Lung microvascular endothelial cell (primary cell): ENCODE results near the gene ITGA1. TPM values are rescaled to one million over a fixed set of nuclear protein-coding genes. Genes with fewer than 3 reads are reported as not detected.
A peak's percentile ranks its signal among the peaks of the same experiment; 100 is the strongest.
"Not testable (repeated sequence)": the region's sequence is repeated elsewhere in the genome, so short reads cannot be mapped to it uniquely, and the experiment has no call there.

Source experiments
- DNase-seq, 2 donors: peaks; one replicate each; pipeline versions ENCODE4 v3.0.0 to v3.0.0-alpha.2; 2010; ENCODE audit warnings: low read depth in 2 of 2
- total RNA-seq: library from RNA; depleted of rRNA; stranded (reverse); fragments of >200 nt; gene quantifications from 2 replicates; pipeline ENCODE4 v1.2.1, GENCODE V29; 2014

The ITGA1 gene
- 43.8 and 44.2 TPM in 2 replicates for total RNA-seq

DNA sequence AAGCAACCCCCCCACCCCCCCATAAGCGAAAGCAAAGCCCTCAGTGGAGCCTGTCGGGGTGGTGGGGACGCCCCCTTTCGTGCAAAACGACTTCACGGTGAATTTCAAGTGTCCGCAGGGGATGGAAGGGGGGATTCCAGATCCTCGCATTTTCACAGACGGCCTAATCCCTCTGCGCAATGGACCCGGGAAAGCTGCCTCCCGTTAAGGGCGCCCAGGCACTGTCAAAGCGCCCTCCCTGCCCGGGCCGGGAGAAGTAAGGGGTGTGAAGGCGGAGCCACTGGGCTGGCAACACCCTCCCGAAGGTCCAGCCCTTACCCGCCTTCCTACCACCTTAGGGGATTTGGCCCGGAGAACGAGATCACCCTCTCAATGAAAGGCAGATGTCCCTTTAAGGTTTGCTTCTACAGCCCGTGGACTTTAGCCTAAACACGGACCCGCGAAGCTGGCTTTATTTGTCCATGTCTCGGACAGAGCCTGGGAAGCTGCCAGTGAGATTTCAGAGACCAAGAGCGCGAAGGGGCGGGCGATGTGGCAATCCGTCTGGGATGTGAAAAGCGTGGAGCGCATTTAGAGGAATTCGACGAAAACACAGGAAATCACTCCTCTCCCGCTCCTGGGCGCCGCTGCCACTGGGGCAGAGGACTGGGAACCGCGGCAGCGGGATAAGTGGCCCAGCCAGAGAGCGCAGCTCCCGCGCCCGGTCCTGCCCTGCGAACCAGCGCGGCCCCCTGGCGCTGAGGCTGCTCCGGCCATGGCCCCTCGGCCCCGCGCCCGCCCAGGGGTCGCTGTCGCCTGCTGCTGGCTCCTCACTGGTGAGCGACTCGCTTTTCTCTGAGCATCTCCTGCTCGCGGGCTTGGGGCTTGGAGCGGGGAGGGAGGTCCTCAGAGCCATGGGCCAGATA lies at the start of gene ITGA1, which contains the start of gene PELO:
ITGA1 (plus strand) TSS at position 317 of the 905 bp plus-strand sequence; CDS start at position 755, 438 bp downstream.
PELO (plus strand) TSS at position 317 of the 905 bp plus-strand sequence. CDS start 12,479 bp downstream, outside the sequence.
- peak; percentile 73 to 75 for DNase-seq

DNA sequence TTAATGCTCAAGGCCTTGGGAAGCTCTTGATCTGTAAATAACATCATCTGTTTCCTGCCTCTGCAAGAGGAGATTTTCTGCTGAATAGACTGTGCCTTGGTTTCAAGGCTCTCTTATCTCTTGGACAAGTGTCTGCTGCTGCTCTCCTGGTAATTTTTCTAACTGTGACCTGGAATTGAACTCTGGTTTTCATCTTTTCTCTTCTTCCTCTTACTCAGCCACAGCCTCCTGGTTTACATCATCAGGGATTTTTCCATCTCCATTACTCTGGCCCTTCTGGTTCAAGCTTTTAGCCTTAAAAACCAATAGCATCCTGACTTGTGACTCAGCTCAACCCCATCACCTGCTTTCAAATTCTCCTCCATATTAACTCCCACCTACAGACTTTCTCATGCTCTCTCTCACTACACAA lies 49.6 kb upstream of the ITGA1 start:
- DNase-seq, result peak; percentile 22 to 64

DNA sequence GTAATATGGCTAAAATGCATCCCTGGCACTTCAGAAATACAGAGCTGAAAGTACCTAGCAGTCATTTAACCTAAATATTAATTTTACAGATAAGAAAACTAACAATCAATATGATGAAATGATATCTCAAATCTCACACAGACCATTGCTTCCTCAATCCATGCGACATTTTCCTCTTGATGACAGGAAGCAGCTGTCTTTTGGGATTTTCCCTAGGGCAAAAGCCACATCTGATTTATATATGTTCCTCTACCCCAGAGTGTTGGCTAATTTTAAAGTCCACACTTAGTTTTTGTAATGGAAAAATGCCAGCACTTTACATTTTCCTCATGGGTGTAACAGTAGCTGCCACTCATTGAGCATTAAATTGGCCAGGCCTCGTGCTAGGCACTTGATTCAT lies 47.7 kb upstream of the ITGA1 start:
- peak; percentile 3 to 67 for DNase-seq

DNA sequence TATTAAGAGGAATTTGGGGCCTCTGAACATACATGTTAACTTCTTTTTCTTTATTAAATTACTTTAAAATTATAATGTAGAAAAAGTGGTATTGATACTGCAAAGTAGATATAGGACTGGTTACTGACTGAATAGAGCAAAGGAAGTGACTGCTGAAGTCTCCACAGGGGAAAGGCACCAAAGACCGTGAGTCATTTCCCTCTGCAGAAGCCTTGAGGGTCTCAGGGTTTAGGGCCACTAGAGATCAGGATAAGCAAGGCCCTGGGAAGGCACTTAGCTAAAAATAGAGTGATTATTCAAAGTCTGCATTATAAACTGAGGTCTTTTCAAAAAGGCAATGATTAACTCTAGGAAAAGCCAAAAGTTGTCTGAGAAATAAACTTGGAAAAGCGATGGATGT lies 44.7 kb upstream of the ITGA1 start:
- peak in 1 of 2 donors; percentile 76 for DNase-seq

DNA sequence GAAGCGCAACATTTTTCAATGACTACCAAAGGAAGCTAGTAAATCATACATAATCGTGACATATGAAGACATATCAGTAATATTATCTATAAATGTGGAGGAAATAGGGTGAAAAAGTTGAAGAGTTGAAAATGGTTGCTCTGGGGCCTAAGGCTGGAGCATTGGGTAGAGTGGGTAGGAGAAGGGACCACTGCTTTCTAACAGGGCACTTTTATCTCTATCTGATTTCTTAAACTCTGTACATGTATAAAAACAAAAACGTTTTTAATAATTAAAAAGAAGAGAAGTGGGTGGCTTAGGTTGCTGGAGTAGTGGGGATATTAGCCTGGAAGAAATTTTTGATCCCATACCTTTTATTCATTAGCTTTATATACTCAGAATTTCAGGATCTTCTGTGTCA lies 44.2 kb upstream of the ITGA1 start:
- DNase-seq, result no peak

DNA sequence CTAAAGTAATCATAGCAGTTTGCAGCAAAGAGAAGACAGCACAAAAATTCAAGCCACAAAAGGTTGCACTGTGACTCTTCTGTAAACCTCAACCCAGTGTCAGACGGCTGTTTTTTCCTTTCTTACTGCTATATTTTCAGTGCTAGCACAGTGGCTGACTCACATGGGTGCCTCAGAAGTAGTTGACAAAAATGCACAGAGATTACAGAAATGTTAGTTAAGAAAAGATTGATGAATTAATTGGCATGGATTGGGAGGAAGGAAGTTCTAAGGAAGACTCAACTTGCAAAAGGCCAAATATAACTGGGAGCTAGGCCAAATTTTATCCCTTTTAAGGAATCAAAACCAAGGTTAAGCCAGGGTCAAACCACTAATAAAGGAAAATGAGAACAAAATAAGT lies 43.7 kb upstream of the ITGA1 start:
- peak; percentile 13 to 89 for DNase-seq

DNA sequence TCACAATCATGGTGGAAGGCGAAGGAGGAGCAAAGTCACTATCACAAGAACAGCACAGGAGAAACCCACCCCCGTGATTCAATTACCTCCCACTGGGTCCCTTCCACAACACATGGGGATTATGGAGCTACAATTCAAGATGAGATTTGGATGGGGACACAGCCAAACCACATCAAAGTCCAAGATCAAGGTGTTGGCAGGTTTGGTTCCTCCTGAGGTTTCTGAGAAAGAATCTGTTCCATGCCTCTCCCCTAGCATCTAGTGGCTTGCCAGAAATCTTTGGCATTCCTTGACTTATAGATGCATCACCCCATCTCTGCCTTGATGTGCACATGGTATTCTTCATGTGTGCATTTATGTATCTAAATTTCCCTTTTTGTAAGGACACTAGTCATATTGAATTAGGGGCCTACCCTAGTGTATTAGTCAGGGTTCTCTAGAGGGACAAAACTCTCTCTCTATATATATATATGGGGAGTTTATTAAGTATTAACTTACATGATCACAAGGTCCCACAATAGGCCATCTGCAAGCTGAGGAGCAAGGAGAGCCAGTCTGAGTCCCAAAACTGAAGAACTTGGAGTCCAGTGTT lies 42.8 kb upstream of the ITGA1 start:
- DNase-seq, result not testable (repeated sequence)

DNA sequence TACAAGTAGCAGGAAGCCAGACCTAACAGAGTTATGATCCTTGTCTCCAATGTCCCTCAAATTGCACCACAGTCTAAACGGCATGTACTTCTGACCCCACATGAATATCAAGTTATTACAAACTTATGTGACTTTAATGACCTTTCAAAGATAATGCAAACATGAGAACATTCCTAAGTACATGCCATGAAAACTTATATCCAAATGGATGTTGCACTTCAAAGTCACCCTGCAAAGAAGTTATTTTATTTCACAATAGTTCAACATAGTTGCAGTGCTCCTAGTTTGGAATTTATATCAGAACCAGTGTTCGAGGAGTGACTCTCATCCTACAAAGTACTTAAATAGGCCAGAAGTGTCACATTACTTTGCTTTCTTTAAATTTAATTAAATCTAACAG lies 41.2 kb upstream of the ITGA1 start:
- DNase-seq, result no peak

DNA sequence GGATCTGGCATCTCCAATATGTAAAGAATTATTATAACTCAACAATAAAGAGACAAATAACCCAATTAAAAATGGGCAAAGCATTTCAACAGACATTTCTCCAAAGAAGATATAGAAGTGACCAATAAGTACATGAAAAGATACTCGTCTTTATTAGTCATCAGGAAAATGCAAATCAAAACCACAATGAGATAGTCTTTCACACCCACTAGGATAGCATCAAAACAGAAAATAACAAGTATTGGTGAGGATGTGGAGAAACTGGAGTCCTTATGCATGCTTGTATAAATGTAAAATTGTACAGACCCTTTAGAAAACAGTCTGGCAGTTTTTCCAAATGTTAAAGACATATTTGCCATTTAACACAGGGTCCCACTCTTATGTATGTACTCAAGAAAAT lies 39.1 kb upstream of the ITGA1 start:
- DNase-seq, result no peak

DNA sequence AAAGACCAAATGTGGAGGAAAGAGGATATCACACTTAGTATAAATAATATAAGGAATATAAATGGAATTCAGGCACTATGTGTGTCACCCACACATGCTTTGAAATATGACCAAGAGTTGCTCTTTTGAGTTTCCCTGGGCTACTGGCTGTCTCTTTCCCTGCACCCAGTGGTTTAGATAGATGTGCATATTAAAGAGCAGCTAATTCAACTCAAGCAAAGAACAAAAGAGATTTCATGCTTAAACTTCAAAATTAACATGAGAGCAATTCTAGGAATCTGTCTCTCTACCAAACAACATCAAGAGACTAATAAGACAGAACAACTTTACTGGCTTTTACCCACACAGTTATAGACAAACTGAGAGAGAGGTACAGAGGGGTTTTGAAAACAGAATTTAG lies 38.0 kb upstream of the ITGA1 start:
- no peak for DNase-seq

DNA sequence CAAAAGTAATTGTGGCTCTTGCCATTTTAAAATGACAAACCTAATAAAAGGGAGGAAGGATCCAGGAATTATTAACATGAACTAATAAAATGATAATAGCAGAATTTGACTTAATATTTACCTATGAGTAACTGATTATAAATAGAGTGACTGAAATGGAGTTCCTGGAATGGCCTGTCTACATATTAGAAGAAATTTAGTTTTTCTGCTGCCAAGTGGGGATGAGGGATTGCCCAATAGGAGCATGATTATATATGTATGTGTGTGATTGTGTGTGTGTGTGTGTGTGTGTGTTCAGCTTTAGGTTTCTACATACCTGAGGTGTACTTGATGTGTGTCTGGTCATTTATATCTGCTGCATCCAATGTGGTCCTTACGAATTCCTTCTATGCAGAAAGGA lies 36.6 kb upstream of the ITGA1 start:
- no peak for DNase-seq

DNA sequence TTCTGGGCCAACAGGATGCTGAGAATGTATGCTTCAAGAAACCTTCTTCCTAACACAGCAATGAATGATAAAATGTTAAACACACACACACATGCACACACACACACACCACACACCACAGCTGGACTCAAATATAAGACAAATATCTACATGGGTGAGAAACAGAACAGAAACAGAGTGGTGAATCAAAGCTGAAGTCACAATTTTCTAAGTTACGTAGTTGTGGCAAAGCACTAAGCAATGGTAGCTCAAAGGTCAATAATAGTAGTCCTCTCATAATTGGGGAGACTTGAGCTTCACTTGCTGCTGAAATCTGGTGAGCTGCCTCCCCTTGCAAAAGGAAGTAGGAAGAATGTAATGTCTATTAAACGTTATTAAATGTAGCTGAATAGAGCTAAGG lies 33.7 kb upstream of the ITGA1 start:
- no peak for DNase-seq

DNA sequence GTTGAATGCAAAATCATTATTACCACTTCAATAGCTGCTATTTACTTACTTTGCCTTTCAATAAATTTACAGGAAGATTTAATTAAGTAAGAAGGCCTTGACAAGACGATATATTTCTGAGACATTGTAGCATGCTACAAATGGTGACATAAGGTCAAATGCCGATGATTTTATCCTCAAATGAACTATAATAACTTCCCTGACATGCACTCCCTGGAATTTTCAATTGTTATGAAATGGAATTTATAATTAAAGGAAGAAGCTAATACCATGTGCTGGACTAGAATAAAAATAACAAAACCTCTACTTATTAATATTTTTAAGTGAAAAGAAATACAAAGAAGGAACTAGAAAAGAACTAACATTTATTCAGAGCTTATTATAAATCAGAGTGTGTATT lies 30.2 kb upstream of the ITGA1 start:
- peak in 1 of 2 donors; percentile 5 for DNase-seq

DNA sequence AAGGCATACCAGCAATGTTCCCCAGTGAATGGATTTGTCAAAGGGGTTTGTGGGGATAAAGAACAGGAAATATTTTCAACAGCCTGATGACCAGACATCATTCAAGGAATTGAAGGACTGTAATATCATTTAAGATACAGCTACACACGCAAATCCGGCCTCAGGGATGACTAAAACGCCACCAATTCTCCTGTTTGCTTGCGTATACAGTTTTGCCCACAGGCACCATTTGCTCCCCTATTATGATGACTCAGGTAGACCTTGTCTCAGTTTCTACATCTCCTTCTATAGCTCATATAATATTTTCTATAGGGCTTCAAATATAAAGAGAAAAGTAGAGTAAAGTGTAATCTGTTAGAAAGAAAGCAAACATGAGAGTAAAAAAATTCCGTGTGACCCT lies 29.7 kb upstream of the ITGA1 start:
- DNase-seq, result no peak

DNA sequence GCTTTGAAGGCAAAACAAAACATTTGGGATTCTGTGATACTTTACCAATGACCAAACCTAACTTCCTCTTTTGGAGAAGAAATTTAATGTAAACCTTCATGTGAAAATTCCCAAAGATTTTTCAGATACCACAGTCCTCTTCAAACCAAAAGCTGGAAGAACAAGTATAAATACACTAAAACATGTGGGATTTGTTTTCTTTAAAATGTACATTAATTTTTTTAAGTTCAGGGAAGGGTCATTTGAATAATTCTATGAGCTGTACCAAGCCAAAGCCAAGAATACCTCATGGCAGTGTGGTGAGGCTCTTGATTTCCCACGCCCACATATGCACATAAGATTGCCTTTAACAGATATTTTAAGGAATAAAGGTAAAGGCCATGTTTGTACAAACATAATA lies 28.4 kb upstream of the ITGA1 start:
- DNase-seq, result no peak

DNA sequence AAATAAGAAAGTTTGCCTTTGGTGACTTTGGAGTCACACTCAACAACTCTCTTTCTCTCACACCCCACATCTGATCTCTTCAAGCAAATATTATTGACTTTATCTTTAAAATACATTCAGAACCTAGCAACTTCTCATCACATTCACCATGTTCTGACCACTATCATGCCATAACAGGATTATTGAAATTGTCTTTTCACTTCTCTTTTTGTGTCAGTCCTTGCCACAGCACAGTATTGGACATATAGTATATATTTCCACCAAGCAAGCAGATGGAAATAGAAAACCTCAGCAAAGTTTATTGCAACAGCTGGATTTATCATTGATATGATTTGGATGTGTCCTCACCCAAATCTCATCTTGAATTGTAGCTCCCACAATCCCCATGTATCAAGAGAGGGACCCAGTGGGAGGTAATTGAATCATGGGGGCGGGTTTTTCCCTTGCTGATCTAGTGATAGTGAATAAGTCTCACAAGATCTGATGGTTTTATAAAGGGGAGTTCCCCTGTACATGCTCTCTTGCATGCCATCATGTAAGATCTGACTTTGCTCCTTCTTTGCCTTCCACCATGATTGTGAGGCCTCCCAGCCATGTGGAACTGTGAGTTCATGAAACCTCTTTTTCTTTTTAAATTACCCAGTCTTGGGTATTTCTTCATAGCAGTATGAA lies 26.9 kb upstream of the ITGA1 start:
- DNase-seq, result no peak

DNA sequence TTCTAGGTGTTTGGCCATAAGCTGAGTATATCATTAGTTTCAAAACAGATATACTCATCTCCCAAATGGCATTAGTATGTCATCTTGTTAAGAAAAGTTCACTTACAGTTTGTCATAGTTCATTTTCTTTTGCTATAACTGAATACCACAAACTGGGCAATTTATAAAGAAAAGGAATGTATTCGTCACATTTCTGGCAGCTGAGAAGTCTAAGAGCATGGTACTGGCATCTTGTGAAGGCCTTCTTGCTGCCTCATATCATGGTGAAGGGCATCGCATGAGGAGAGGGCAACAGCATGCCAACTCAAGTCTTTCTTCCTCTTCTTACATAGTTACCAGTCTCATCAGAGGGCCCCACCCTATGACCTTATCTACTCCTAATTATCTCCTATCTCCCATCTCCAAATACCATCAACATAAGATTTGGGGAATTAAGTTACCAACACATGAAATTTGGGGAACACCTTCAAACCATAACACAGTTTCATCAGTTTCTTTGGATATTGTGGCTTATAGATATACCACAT lies 20.4 kb upstream of the ITGA1 start:
- DNase-seq, result no peak

DNA sequence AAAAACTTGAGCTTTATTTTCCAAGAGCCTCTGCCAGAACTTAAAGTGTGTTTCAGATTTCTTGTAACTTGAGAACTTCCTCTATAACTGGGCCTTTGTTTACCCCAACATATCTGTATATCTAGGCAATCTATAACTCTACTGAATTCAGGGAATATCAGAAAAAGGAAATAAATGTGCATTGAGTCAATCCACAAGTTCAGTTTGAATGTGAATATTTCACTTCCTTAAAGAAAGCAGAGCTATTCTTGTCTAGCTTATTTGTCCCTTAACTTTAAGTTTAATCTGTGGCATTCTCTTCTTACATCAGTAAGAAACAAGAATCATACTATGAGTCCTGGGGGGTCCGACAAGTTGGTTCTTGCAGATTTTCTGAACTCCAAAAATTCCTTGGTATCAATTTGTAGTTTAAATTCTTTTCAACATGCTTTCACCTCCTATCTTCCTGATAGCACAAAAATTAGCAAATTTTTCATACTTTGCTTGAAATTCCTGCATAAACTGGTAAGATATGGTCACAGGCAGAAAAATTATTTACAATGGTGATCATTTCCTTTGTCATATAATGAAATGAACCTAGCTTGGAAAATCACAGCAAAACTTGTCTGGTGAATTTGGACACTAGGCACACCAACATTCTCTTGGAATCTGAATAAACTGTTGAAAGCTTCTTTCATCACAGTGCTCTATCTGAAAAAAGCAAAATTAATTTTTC lies 19.8 kb upstream of the ITGA1 start:
- DNase-seq, result no peak

DNA sequence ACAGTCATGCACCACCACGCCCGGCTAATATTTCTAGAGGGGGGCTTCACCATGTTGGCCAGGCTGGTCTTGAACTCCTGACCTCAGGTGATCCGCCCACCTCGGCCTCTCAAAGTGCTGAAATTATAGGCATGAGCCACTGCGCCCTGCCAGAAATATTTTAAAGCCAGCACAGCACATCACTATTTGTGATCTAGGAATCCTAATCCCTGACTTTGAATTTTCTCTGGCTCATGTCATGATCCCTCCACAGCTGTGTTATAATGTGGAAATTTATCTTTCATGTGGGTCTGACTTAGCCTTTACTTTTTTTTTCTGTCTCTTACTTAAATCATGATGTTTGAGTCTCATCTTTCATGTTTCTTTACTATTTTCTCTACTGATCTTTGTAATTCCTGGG lies 18.7 kb upstream of the ITGA1 start:
- DNase-seq, result no peak

DNA sequence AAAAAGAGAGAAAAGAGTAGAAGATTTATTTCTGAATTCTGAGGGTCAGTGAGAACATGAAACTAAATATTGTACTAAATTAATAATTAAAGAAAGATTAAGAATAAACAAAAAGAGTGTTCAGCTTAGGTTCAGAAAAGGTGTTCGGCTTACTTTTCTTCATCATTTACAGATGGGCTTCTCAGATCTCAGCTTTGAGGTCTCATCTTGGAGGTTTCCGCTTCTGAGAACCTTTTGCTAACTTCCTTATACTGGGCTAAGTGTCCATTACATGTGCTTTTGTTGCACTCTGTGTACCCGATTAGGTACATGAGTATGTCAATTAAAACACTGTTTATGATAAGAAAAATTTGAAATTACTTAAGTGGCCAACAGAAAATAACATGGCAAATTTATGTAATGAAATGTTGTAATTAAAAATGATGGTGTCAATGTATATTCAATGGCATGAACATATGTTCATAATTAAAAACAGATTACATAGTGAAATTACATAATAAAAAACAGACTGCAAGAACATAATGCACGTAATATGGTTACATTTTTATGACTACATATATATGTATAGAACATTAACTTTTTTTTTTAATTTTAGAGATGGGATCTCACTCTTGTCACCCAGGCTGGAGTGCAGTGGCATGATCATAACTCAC lies 17.3 kb upstream of the ITGA1 start:
- DNase-seq, result no peak
